Astrocyte of the spinal cord (primary cell): ENCODE data around the gene SLCO1C1.

Source experiments
- DNase-seq: peaks from one replicate; pipeline ENCODE4 v3.0.0; 2011; ENCODE audit warnings: low read depth, low spot score
- H3K4me3 ChIP-seq: 2 replicates; pipeline ENCODE4 v1.5.1; 2011; ENCODE audit warnings: low read depth, mild to moderate bottlenecking, low read length, moderate library complexity
- CTCF ChIP-seq: IDR thresholded peaks from 2 replicates; pipeline ENCODE4 v1.5.1; 2012; ENCODE audit warnings: low read depth, mild to moderate bottlenecking, low read length, inconsistent platforms
- in situ Hi-C: cut with HindIII; loops from 2 replicates; pipeline ENCODE4 v1.10.0; 2017; ENCODE audit warnings: low sequenced_read_pairs

SLCO1C1 gene

GRCh38 chr12:20792971-20793370, 97.8 kb downstream of the SLCO1C1 start:
- TF ChIP-seq CTCF: no peak
- in situ Hi-C loops: no loop called here
- no peak overlapping the region for H3K4me3 ChIP-seq
- DNase-seq: no peak

- in situ Hi-C loops: no loop called here
- no peak overlapping the region for H3K4me3 ChIP-seq
- peak; percentile 21 for DNase-seq
- peak; percentile 27 for TF ChIP-seq CTCF
These were observed 103.4 kb downstream of the SLCO1C1 start for GRCh38 chr12:20798554-20798953.

GRCh38 chr12:20800160-20800559, 105.0 kb downstream of the SLCO1C1 start:
- no peak overlapping the region for H3K4me3 ChIP-seq
- no peak for DNase-seq
- in situ Hi-C loops: no loop called here
- TF ChIP-seq CTCF: no peak

- in situ Hi-C loops: no loop called here
- no peak for DNase-seq
- TF ChIP-seq CTCF: no peak
- no peak overlapping the region for H3K4me3 ChIP-seq
These were observed 105.9 kb downstream of the SLCO1C1 start for GRCh38 chr12:20801035-20801434.
